ENCODE results near the gene KCNH8. TPM values are rescaled to one million over a fixed set of nuclear protein-coding genes. Genes with fewer than 3 reads are reported as not detected.

The KCNH8 gene
- not detected in 2 replicates for total RNA-seq

DNA sequence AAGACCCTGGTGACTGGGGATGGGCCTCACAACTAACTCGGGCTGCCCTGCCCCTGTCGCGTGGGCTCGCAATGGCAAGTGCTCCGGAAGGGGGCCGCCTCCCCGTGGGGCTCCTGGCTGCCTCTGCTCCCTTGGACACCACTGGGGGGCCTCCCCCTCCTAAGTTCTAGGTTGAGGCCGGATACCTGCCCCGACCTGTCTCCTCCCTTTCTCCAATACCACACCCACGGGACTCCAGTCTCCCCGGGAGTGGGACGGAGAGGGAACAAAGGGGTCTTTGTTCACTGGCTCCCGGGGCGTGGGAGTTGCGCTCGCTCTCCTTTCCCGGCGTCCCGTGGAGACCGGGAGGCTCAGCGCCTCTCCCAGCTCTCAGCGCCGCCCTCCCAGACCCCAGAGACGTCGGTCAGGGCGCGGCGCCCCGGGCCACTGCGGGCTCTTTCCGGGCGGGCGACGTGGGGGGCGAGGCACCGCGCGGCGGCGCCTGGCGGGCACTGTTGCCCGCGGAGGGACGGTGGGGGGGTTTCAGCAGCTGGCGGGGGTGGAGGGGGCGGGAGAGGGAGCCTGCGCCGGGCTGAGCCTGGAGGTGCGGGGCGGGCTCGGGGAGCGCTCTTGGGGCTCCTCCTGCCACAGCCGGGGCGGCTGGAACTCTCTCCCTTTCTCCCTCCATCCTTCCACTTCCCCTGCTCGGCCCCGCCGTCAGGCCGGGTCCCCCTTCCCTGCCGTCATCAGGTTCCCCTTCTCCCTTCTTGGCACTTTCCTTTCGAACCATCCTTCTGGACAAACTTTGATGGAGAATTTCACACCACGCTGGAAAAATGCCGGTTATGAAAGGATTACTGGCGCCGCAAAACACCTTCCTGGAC, at the start of gene KCNH8:
Gene KCNH8 (plus strand): TSS at position 606 of the 863 bp plus-strand sequence. CDS start 210 bp downstream, at position 816.

